Spinal cord (tissue), 10 donors: ENCODE data around the gene DYRK3. TPM values are rescaled to one million over a fixed set of nuclear protein-coding genes. Genes with fewer than 3 reads are reported as not detected.

ENCODE experiments used
- DNase-seq, 6 donors: peaks; one replicate each; pipeline versions ENCODE4 v3.0.0 to v3.0.0-alpha.2; 2013 to 2015; ENCODE audit warnings: low spot score in 6 of 6, low read depth in 4 of 6
- H3K27ac ChIP-seq: one replicate; pipeline ENCODE4 v1.5.1; 2013; ENCODE audit warnings: low read depth, low read length, control low read depth
- H3K27me3 ChIP-seq: one replicate; pipeline ENCODE4 v1.6.1; 2013; ENCODE audit warnings: low read length; ENCODE audit not compliant: control insufficient read depth, insufficient read depth
- H3K36me3 ChIP-seq: one replicate; pipeline ENCODE4 v1.6.1; 2013; ENCODE audit warnings: low read length; ENCODE audit not compliant: control insufficient read depth, insufficient read depth
- H3K4me1 ChIP-seq: one replicate; pipeline ENCODE4 v1.6.1; 2013; ENCODE audit warnings: low read length; ENCODE audit not compliant: control insufficient read depth, insufficient read depth
- H3K4me3 ChIP-seq: one replicate; pipeline ENCODE4 v1.5.1; 2013; ENCODE audit warnings: low read depth, low read length, control low read depth
- H3K9me3 ChIP-seq: one replicate; pipeline ENCODE4 v1.6.1; 2013; ENCODE audit warnings: low read length; ENCODE audit not compliant: control insufficient read depth, insufficient read depth
- WGBS: methylation state at CpG from one replicate; pipeline ENCODE4 v1.1.5; 2013; ENCODE audit warnings: missing lambda C conversion rate; ENCODE audit not compliant: insufficient coverage; 5-methylcytosine and 5-hydroxymethylcytosine counted together
- polyA plus RNA-seq, 2 donors: library from polyadenylated mRNA; unstranded; fragments of 120-200 nt; gene quantifications; one replicate each; pipeline ENCODE4 v1.2.1, GENCODE V29; 2013; ENCODE audit not compliant: insufficient read length in 2 of 2
- total RNA-seq, 2 donors: library from RNA; depleted of rRNA in 1 of 2; stranded (reverse); fragments of 120-200 nt in 1 of 2; fragments of >200 nt in 1 of 2; gene quantifications; one replicate each; pipeline versions ENCODE4 v1.2.3 to v1.2.4, GENCODE V29; 2013 to 2014
- donor health status: healthy.

The DYRK3 gene
- total and polyA plus RNA-seq, 4 donors, result 8.3 to 10.9 (median 9.9) TPM

- no CpG with 5 or more reads among the region's 3 CpGs for WGBS
- H3K27ac ChIP-seq, result no peak overlapping the region
- peaks cover 2% of the 10 kb centered on the region for H3K27me3 ChIP-seq
- no peaks in the 10 kb centered on the region for H3K36me3 ChIP-seq
- H3K4me1 ChIP-seq, result no peaks in the 10 kb centered on the region
- H3K4me3 ChIP-seq, result no peak overlapping the region
- no peaks in the 10 kb centered on the region for H3K9me3 ChIP-seq
- DNase-seq, result no peak
Measured at GRCh38 chr1:206678490-206678889, 43.2 kb downstream of the DYRK3 start.

- no peaks in the 10 kb centered on the region for H3K9me3 ChIP-seq
- H3K36me3 ChIP-seq, result no peaks in the 10 kb centered on the region
- peaks cover 7% of the 10 kb centered on the region for H3K4me1 ChIP-seq
- H3K4me3 ChIP-seq, result no peak overlapping the region
- 33% methylated on average over 2 of the region's 5 CpGs for WGBS
- H3K27me3 ChIP-seq, result peaks cover 2% of the 10 kb centered on the region
- no peak for DNase-seq
- H3K27ac ChIP-seq, result no peak overlapping the region
Measured at GRCh38 chr1:206679738-206680211, 44.4 kb downstream of the DYRK3 start.

GRCh38 chr1:206680279-206680678 lies 44.9 kb downstream of the DYRK3 start:
- Histone ChIP-seq H3K27ac (no peak overlapping the region), H3K4me3 (no peak overlapping the region), H3K9me3 (no peaks in the 10 kb centered on the region), H3K27me3 (peaks cover 2% of the 10 kb centered on the region), H3K4me1 (peaks cover 7% of the 10 kb centered on the region), H3K36me3 (no peaks in the 10 kb centered on the region)
- no CpG with 5 or more reads among the region's 4 CpGs for WGBS
- no peak for DNase-seq

- no peak for DNase-seq
- no peak overlapping the region for H3K4me3 ChIP-seq
- H3K27ac ChIP-seq, result no peak overlapping the region
- peaks cover 2% of the 10 kb centered on the region for H3K27me3 ChIP-seq
- H3K4me1 ChIP-seq, result peaks cover 10% of the 10 kb centered on the region
- no peaks in the 10 kb centered on the region for H3K36me3 ChIP-seq
- no peaks in the 10 kb centered on the region for H3K9me3 ChIP-seq
- no CpG with 5 or more reads among the region's 2 CpGs for WGBS
Measured at GRCh38 chr1:206681359-206681758, 46.0 kb downstream of the DYRK3 start.

GRCh38 chr1:206682111-206682510 lies 46.8 kb downstream of the DYRK3 start:
- DNase-seq, result no peak
- no peak overlapping the region for H3K4me3 ChIP-seq
- no peak overlapping the region for H3K27ac ChIP-seq
- no peaks in the 10 kb centered on the region for H3K9me3 ChIP-seq
- peaks cover 2% of the 10 kb centered on the region for H3K27me3 ChIP-seq
- WGBS, result no CpG with 5 or more reads among the region's 3 CpGs
- peaks cover 11% of the 10 kb centered on the region for H3K4me1 ChIP-seq
- H3K36me3 ChIP-seq, result no peaks in the 10 kb centered on the region

- no peak for DNase-seq
- WGBS, result 89% methylated on average over 3 of the region's 6 CpGs
- H3K27me3 ChIP-seq, result peaks cover 2% of the 10 kb centered on the region
- peaks cover 16% of the 10 kb centered on the region for H3K4me1 ChIP-seq
- H3K4me3 ChIP-seq, result no peak overlapping the region
- H3K36me3 ChIP-seq, result no peaks in the 10 kb centered on the region
- H3K27ac ChIP-seq, result no peak overlapping the region
- H3K9me3 ChIP-seq, result no peaks in the 10 kb centered on the region
Measured at GRCh38 chr1:206683313-206683712, 48.0 kb downstream of the DYRK3 start.

GRCh38 chr1:206684003-206684402 lies 48.7 kb downstream of the DYRK3 start:
- Histone ChIP-seq H3K4me1 (peaks cover 16% of the 10 kb centered on the region), H3K27me3 (peaks cover 2% of the 10 kb centered on the region), H3K4me3 (peak overlapping the region; percentile 54), H3K9me3 (no peaks in the 10 kb centered on the region), H3K27ac (no peak overlapping the region), H3K36me3 (no peaks in the 10 kb centered on the region)
- 92% methylated on average over 3 of the region's 8 CpGs for WGBS
- DNase-seq, result no peak

- Histone ChIP-seq H3K4me1 (peaks cover 16% of the 10 kb centered on the region), H3K27me3 (peaks cover 2% of the 10 kb centered on the region), H3K4me3 (peak within 1 kb of the TSS; percentile 74), H3K27ac (peak within 1 kb of the TSS; percentile 94), H3K9me3 (no peaks in the 10 kb centered on the region), H3K36me3 (no peaks in the 10 kb centered on the region)
- peak in 5 of 6 donors; percentile 43 to 90 (median 62) for DNase-seq
- WGBS, result under 1% methylated on average over 55 of the region's 82 CpGs
Measured at GRCh38 chr1:206684478-206685333, 49.4 kb downstream of the DYRK3 start, which contains the start of gene MAPKAPK2. MAPKAPK2 (plus strand) TSS chr1:206684905; CDS start chr1:206685230, 325 bp downstream.

- H3K27ac ChIP-seq, result peak overlapping the region; percentile 94
- DNase-seq, result peak in 2 of 6 donors; percentile 44 to 57
Measured at GRCh38 chr1:206685334-206685768, 50.0 kb downstream of the DYRK3 start.

More at GRCh38 chr1:206685334-206685768, 50.0 kb downstream of the DYRK3 start:
- peaks cover 2% of the 10 kb centered on the region for H3K27me3 ChIP-seq
- no peaks in the 10 kb centered on the region for H3K9me3 ChIP-seq
- no peaks in the 10 kb centered on the region for H3K36me3 ChIP-seq
- WGBS, result 0% methylated on average over 48 of the region's 48 CpGs
- peaks cover 21% of the 10 kb centered on the region for H3K4me1 ChIP-seq
- peak overlapping the region; percentile 74 for H3K4me3 ChIP-seq
